22Rv1 (cell line): ENCODE data around the gene FOXR1.

Source experiments
- H3K27ac ChIP-seq: fragments of 450-650 bp; 2 replicates; pipeline ENCODE4 v1.5.1; 2017
- ZFX ChIP-seq: fragments of 450-650 bp; IDR thresholded peaks from 2 replicates; pipeline ENCODE4 v1.6.1; 2017; ENCODE audit warnings: antibody characterized with exemption, borderline replicate concordance
- TF ChIP-seq, protein P1 (sequence below): fragments of 450-650 bp; IDR thresholded peaks from 2 replicates; pipeline ENCODE4 v1.5.1; 2017; ENCODE audit warnings: mild to moderate bottlenecking

FOXR1 gene, protein sequence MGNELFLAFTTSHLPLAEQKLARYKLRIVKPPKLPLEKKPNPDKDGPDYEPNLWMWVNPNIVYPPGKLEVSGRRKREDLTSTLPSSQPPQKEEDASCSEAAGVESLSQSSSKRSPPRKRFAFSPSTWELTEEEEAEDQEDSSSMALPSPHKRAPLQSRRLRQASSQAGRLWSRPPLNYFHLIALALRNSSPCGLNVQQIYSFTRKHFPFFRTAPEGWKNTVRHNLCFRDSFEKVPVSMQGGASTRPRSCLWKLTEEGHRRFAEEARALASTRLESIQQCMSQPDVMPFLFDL

DNA sequence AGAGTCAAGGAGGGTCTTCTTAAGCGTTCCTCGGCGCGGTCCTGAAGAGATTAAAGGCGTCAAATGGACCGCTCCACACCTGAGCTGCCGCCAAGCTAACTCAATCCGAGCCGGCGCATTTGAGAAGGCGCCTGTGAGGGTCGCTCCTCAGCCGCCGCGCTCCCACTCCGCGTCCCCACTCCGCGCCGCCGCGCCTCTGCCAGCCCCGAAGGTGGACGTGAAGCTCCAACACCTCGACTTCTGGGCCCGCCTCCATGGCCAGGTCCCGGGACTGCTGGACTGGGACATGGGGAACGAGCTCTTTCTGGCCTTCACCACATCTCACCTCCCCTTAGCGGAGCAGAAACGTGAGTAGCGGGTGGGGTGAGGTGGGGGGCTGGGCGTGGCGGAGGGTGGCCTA lies at the start of gene FOXR1:
TSS of gene FOXR1 (plus strand) at position 116 of the 400 bp plus-strand sequence. CDS start at position 287, 171 bp downstream.
- no peak for TF ChIP-seq ZFX
- TF ChIP-seq, protein P1, sequence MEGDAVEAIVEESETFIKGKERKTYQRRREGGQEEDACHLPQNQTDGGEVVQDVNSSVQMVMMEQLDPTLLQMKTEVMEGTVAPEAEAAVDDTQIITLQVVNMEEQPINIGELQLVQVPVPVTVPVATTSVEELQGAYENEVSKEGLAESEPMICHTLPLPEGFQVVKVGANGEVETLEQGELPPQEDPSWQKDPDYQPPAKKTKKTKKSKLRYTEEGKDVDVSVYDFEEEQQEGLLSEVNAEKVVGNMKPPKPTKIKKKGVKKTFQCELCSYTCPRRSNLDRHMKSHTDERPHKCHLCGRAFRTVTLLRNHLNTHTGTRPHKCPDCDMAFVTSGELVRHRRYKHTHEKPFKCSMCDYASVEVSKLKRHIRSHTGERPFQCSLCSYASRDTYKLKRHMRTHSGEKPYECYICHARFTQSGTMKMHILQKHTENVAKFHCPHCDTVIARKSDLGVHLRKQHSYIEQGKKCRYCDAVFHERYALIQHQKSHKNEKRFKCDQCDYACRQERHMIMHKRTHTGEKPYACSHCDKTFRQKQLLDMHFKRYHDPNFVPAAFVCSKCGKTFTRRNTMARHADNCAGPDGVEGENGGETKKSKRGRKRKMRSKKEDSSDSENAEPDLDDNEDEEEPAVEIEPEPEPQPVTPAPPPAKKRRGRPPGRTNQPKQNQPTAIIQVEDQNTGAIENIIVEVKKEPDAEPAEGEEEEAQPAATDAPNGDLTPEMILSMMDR: no peak
- no peak within 1 kb of the TSS for H3K27ac ChIP-seq

DNA sequence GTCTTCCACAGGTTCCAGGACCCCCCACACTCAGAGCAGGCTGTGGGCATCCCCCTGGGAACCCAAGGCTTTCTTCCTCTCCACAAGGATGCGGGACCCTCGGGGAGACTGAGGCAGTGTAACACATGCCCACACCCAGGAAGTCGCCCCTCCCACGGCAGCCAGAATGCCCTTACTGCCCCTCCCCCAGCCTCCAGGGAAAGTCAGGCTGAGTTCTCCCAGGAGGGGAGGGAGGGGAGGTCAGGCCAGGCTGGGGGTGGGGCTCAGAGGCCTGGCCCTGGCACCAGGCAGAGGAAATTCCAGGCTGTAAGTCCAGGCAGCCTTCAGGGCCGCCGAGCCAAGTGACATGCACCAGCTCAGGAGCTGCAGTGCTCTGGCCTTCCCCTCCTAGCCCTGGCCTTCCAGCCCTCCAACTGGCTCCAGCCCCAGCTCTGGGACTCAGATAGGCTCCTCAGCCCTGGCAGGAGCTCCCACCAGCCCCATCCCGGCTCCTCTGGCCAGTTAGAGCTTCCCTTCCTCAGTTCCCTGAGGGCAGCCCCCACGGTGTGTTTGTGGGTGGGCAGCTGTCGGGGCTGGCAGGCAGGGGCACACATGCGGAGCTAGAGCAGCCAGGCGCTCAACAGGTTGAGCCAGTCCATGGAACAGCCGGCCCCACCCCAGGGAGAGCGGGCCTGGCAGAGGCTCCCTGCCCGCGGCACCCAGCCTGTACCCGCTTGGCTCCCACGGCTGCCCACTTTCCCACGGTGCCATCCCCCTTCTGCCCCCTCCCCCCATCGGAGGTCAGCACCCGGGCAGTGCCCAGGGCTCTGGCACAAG lies 49.4 kb upstream of the FOXR1 start:
- TF ChIP-seq, protein P1: no peak
- no peak for TF ChIP-seq ZFX
- H3K27ac ChIP-seq: peak overlapping the region; percentile 98

DNA sequence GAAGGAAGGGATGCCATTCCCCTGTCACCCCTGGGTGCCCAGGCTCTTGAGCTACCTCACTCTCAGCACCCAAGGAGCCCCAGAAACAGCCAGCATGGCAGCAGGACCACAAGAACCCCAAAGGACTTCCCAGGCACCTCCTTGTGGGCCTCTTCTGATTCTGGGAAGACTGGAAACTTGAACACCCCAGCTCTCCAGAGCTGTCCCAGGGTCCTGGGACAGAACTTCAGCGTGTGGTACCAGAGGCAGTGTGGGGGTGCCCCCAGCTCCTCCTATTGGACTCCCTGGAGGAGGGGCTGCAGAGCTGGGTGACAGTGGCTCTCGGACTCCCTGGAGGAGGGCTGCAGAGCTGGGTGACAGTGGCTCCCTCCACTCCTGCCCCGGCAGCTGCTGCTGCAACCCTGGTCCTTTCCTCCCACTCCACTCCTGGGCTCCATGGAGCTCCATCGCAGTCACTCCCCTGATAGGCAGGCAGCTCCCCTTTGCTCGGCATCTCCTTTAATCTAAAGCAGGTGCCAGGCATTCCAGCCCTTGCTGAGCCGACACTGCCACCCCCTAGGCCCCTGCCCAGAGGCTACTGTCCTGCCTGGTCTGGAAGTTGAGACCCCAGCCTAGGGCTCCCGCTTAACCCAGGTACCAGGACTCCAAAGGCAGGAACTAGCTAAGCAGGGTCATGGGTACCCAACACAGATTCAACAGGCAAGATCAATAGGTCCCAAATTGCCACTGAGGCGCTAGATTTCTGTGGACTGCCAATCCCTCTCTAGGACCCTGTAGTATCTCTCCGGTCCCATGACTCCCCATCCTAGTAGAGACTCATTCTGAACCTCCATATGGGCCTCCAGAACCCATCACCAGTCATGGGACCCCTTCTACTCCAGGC lies 48.6 kb upstream of the FOXR1 start:
- H3K27ac ChIP-seq: peak overlapping the region; percentile 98
- TF ChIP-seq, protein P1: no peak
- no peak for TF ChIP-seq ZFX

DNA sequence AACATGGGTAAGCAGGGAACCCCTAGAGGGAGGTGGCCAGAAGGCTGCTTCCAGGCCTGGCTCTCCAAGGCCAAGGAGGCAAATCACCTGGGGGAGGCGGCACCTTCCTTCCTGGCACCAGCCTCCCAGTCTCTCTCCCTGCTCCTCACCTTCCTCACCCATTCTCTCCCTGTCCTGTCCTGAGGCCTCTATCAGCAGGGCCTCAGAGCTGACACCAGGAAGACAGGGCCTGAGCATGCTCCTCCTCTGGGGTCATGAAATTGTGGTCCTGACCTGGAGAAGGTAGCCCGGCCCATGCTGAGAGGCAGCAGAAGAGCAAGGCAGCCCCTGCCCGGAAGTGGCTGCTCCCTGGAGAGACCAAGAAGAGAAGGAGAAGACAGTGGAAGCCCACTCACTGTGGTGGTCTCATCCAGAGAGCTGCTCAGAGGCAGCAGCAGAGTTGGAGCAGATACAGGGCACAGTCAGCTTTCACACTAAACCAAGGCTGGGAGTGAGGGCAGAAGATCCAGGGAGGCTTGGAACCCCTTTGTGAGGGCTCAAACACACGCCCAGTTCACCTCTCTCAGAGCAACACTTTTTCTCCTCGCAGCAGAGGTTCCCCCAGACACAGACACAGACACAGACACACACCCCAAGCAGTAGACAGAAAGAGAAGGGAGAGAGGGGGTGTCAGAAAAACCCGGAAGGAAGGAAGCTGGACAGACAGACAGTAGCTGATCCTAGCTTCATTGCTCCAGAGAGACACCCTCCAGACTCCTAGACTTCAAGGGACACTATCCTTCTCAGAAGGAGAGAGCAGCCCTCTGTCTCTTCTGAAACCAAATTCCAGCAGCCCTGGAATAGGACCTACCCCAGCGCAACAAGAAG lies 47.6 kb upstream of the FOXR1 start:
- peak overlapping the region; percentile 98 for H3K27ac ChIP-seq
- TF ChIP-seq ZFX: no peak
- TF ChIP-seq, protein P1: no peak

DNA sequence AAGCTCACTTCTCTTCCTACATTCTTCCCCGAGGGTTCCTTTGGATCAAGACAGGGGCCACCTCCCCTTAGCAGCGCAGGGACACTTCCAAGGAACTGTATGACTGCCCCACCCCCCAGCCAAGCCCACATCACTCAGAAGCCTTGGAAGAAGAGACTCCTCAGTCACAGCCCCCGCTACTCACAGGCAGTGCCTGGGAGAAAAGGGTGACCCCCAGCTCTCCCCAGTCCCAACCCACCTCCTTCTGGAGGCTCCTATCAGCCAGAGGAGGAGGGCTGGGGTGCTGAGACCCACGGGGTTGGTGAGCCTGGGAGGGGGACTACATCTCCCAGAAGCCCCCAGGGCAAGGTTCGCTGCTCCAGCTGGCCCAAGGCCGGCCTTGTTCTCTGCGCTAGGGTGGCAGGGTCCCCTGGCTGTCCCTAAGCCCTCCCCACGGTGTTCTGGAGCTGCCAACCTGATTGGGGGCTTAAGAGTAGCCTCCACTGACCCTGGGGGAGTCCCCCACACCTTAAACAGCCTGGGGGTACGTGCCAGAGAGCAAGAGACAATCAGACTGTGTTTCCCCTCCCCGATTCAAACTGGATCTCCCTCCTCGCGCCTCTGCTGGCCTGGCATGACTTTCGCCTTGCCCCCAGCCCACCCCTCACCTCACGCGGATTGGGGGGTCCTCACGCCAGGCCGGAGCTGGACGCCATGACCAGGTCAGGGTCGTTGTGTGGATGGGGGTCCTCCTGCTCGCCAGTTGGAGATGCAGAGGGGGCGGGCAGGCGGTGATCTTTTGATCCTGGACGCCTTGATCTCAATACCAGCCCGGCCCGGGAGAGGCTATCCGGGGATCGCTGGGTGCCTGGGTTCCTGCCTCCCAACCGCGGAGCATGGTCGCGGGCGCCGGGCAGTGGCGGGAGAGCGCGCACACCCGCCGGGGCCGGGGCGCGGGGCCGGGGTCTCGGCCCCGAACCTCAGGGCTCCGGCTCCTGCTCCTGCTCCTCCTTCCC lies 46.7 kb upstream of the FOXR1 start:
- TF ChIP-seq, protein P1: no peak
- no peak for TF ChIP-seq ZFX
- peak overlapping the region; percentile 98 for H3K27ac ChIP-seq
